ACC112 (cell line): ENCODE measurements around the gene PLEKHA6.

Experiments
- H2AFZ ChIP-seq: fragments of 200-600 bp; sonication (generic); one replicate; pipeline ENCODE4 v1.6.0; 2017; ENCODE audit warnings: antibody characterized with exemption, low read length; ENCODE audit not compliant: unreplicated experiment
- H3K27ac ChIP-seq: fragments of 200-600 bp; sonication (generic); 2 replicates; pipeline ENCODE4 v1.5.1; 2014; ENCODE audit warnings: low read depth, mild to moderate bottlenecking, antibody characterized with exemption, low read length, moderate library complexity
- H3K27me3 ChIP-seq: fragments of 200-600 bp; sonication (generic); 2 replicates; pipeline ENCODE4 v1.6.1; 2014; ENCODE audit warnings: mild to moderate bottlenecking, antibody characterized with exemption, low read length, moderate library complexity, mixed read lengths; ENCODE audit not compliant: insufficient read depth
- H3K36me3 ChIP-seq: fragments of 200-600 bp; sonication (generic); 2 replicates; pipeline ENCODE4 v1.6.1; 2016; ENCODE audit warnings: mild to moderate bottlenecking, antibody characterized with exemption, low read length, moderate library complexity, mixed read lengths; ENCODE audit not compliant: insufficient read depth
- H3K4me1 ChIP-seq: fragments of 200-600 bp; sonication (generic); one replicate; pipeline ENCODE4 v1.6.1; 2016; ENCODE audit warnings: low read length, mixed read lengths; ENCODE audit not compliant: insufficient read depth, unreplicated experiment, control insufficient read depth
- H3K4me3 ChIP-seq: fragments of 200-600 bp; sonication (generic); 2 replicates; pipeline ENCODE4 v1.5.1; 2014; ENCODE audit warnings: mild to moderate bottlenecking, low read depth, low read length
- H3K79me2 ChIP-seq: fragments of 200-600 bp; sonication (generic); one replicate; pipeline ENCODE4 v1.6.0; 2016; ENCODE audit warnings: low read length; ENCODE audit not compliant: control insufficient read depth, unreplicated experiment, insufficient read depth

The PLEKHA6 gene

DNA sequence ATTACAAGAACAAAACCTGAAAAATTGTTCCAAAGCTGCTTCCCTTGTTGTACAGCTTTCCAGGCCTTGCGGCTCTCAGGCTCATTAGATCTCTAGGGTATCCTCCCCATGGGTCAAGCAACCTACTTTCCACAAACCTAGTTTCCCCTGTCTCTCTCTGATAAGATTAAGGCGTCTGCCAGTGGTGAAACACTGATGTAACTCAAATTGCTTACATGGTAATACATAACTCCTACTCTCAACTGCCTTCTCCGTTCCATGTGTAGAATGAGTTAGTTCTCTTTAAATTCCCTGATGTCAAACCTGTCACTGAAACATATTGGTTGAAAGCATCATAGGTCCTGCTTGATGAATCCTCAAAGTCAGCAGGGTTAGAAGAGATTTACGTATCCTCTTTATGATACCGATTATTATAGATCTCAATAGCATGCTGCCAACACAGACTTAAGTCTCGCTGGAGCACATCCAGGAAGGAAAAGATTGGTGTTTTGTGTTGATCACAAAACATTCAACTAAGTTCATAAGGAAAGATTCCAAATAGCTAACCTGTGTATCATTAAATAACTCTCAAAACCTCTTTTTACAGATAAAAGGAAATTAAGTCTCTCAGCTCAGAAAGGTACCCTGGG lies 41.3 kb upstream of the PLEKHA6 start:
- Histone ChIP-seq H3K79me2 (peaks cover 35% of the 10 kb centered on the region), H3K36me3 (peaks cover 21% of the 10 kb centered on the region), H3K27me3 (no peaks in the 10 kb centered on the region), H3K4me1 (peaks cover 6% of the 10 kb centered on the region), H3K27ac (no peak overlapping the region), H3K4me3 (no peak overlapping the region), H2AFZ (no peak overlapping the region)

DNA sequence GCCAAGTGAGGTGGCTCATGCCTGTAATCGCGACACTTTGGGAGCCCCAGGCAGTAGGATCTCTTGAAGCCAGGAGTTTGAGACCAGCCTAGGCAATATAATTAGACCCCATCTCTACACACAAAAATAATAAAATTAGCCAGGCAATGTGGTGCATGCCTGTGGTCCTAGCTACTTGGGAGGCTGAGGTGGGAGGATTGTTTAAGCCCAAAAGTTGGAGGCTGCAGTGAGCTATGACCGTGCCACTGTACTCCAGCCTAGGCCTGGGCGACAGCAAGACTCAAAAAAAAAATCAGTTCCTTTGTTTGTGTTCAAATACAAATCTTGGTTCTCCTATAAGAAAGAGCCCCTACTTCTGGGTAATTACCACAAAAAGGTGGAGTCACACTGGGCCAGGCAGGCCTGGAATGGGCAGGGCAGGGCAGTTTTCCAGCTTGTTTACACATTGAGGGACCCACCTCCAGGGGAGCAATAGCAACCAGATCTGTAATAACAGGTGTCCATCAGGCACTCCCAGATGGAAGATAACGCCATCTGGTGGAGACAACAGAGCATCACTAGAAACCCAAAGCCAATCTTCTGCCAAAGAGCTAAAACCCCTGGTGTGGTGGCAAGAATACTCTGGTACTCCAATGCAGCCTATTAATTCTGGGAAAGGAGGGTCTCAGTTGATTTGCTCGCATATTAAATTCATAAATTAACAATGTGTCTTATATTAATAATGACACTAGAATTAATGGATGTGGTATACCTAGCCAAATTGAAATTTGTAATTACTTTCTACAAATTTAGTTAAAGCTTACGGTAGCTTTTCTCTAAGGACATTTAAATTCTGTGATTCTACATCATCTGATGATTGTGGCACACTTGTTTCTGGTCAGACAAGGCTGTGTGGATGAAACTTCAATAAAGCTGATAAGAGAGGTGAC lies 38.7 kb upstream of the PLEKHA6 start:
- Histone ChIP-seq H3K79me2 (peaks cover 9% of the 10 kb centered on the region), H3K27me3 (no peaks in the 10 kb centered on the region), H2AFZ (no peak overlapping the region), H3K4me3 (no peak overlapping the region), H3K27ac (no peak overlapping the region), H3K4me1 (no peaks in the 10 kb centered on the region), H3K36me3 (peaks cover 4% of the 10 kb centered on the region)

DNA sequence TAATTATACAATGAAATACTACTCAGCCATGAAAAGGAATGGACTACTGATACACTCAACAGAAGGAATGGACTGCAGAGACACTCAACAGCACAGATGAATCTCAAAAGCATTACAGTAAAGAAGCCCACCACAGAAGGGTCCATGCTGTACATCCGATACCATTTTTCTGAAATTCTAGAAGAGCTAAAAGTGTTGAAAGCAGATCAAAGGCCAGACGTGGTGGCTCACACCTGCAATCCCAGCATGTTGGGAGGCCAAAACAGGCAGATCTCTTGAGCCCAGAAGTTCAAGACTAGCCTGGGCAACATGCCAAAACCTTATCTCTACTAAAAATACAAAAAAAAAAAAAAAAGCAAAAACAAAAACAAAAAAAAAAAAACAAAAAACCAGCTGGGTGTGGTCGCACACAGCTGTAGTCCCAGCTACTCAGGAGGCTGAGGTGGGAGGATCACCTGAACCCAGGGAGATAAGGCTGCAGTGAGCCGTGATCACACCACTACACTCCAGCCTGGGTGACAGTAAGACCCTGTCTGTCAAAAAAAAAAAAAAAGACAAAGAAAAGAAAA lies 36.4 kb upstream of the PLEKHA6 start:
- Histone ChIP-seq H3K27me3 (no peaks in the 10 kb centered on the region), H3K4me3 (no peak overlapping the region), H2AFZ (no peak overlapping the region), H3K36me3 (peaks cover 2% of the 10 kb centered on the region; the same call in 1 of the 2 replicates), H3K4me1 (no peaks in the 10 kb centered on the region), H3K79me2 (no peaks in the 10 kb centered on the region), H3K27ac (no peak overlapping the region)

DNA sequence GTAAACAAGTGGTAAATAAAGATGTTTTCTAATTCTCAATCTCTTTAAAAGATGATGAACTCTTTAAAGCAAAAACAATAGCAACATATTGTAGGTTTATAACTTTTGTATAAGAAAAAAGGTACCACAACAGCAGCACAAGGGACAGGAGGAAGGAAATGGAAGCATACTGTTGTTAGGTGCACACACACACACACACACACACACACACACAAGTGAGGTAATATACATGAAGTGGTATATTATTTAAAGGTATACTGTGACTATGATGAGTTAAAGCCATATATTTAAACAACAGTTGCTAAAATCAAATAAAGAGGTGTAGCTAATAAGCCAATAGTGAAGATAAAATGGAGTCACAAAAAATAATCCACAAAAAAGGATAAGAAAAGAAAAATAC lies 31.9 kb upstream of the PLEKHA6 start:
- Histone ChIP-seq H3K27me3 (no peaks in the 10 kb centered on the region; the same call in 1 of the 2 replicates), H3K79me2 (no peaks in the 10 kb centered on the region), H3K4me1 (no peaks in the 10 kb centered on the region), H3K27ac (no peak overlapping the region), H3K4me3 (no peak overlapping the region), H3K36me3 (0 out of 2 replicates have a peak, but pooled peaks cover 2% of the 10 kb centered on the region), H2AFZ (no peak overlapping the region)

- Histone ChIP-seq H3K4me1 (no peaks in the 10 kb centered on the region), H3K79me2 (no peaks in the 10 kb centered on the region), H3K4me3 (no peak overlapping the region), H2AFZ (no peak overlapping the region), H3K27me3 (no peaks in the 10 kb centered on the region; the same call in none of the 2 replicates), H3K27ac (no peak overlapping the region), H3K36me3 (0 out of 2 replicates have a peak, but pooled peaks cover 1% of the 10 kb centered on the region)
Measured at GRCh38 chr1:204390751-204391466, 31.2 kb upstream of the PLEKHA6 start.

- Histone ChIP-seq H3K27me3 (peaks cover 25% of the 10 kb centered on the region), H3K27ac (no peak overlapping the region), H3K36me3 (no peaks in the 10 kb centered on the region), H3K79me2 (no peaks in the 10 kb centered on the region), H3K4me1 (no peaks in the 10 kb centered on the region), H2AFZ (no peak overlapping the region), H3K4me3 (no peak overlapping the region)
Measured at GRCh38 chr1:204385727-204386126, 26.0 kb upstream of the PLEKHA6 start.

- H3K79me2 ChIP-seq: no peaks in the 10 kb centered on the region
- no peak overlapping the region for H2AFZ ChIP-seq
- H3K4me1 ChIP-seq: no peaks in the 10 kb centered on the region
- no peak overlapping the region for H3K27ac ChIP-seq
- H3K36me3 ChIP-seq: no peaks in the 10 kb centered on the region
- peaks cover 34% of the 10 kb centered on the region for H3K27me3 ChIP-seq
- H3K4me3 ChIP-seq: no peak overlapping the region
Measured at GRCh38 chr1:204384636-204385352, 25.1 kb upstream of the PLEKHA6 start.

DNA sequence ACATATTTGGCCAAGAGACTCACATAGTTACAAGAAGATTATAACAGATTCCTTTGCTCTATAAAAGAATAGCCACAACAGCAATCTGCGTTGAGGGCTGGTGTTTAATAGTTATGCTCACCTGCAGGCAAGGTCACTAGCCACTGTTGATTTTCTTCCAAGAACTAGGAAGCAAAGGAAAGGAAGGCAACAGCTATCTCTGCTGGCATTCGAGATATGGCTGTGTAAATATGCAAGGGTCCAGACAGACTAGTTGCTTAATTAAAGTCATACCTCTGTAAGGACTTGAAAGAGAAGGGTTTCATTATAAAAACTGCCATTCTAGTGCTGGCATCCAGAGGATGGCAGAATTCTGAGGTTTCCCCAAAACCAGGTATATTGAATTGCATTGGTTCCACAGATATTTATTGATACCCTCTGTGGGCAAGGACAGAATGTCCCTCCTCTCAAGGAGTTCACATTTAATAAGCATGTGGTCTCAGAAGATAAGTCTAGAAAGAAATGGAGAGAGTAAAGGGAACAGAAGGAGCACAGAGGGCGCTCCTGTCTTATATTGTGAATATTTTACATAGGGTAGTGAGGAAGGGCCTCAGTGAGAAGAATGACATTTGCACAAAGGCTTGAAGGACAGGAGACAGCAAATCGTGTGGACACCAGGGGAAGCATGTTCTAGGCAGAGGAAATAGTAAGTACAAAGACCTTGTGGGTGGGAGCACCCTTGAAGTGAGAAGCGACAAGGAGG lies 23.6 kb upstream of the PLEKHA6 start:
- Histone ChIP-seq H3K79me2 (no peaks in the 10 kb centered on the region), H3K36me3 (no peaks in the 10 kb centered on the region), H3K27me3 (peaks cover 49% of the 10 kb centered on the region), H3K4me3 (no peak overlapping the region), H3K4me1 (no peaks in the 10 kb centered on the region), H2AFZ (no peak overlapping the region), H3K27ac (no peak overlapping the region)

- Histone ChIP-seq H3K79me2 (no peaks in the 10 kb centered on the region), H3K4me1 (no peaks in the 10 kb centered on the region), H2AFZ (no peak overlapping the region), H3K36me3 (no peaks in the 10 kb centered on the region), H3K4me3 (no peak overlapping the region), H3K27me3 (peaks cover 55% of the 10 kb centered on the region), H3K27ac (no peak overlapping the region)
Measured at GRCh38 chr1:204382714-204383083, 23.0 kb upstream of the PLEKHA6 start.
